Kidney epithelial cell (primary cell): ENCODE data around the gene PPP2R3A. TPM values are rescaled to one million over a fixed set of nuclear protein-coding genes. Genes with fewer than 3 reads are reported as not detected.

Experiments
- DNase-seq: peaks from one replicate; pipeline ENCODE4 v3.0.0-alpha.2; 2010; ENCODE audit warnings: low read depth
- H3K27me3 ChIP-seq: 2 replicates; pipeline ENCODE4 v1.6.0; 2011; ENCODE audit warnings: low read length; ENCODE audit not compliant: control insufficient read depth, insufficient read depth
- H3K36me3 ChIP-seq: 2 replicates; pipeline ENCODE4 v1.5.1; 2011; ENCODE audit warnings: low read length; ENCODE audit not compliant: control insufficient read depth, insufficient read depth
- H3K4me3 ChIP-seq: 2 replicates; pipeline ENCODE4 v1.5.1; 2011; ENCODE audit warnings: low read depth, mild to moderate bottlenecking, control low read depth, low read length
- total RNA-seq: library from RNA; depleted of rRNA; stranded (reverse); fragments of >200 nt; gene quantifications from 2 replicates; pipeline ENCODE4 v1.2.3, GENCODE V29; 2015
- TF ChIP-seq, protein P1 (sequence below): IDR thresholded peaks from 2 replicates; pipeline ENCODE4 v1.5.1; 2011; ENCODE audit warnings: mild to moderate bottlenecking, moderate library complexity, low read length, control low read depth, inconsistent platforms; ENCODE audit not compliant: insufficient read depth, poor library complexity, severe bottlenecking

The PPP2R3A gene, protein sequence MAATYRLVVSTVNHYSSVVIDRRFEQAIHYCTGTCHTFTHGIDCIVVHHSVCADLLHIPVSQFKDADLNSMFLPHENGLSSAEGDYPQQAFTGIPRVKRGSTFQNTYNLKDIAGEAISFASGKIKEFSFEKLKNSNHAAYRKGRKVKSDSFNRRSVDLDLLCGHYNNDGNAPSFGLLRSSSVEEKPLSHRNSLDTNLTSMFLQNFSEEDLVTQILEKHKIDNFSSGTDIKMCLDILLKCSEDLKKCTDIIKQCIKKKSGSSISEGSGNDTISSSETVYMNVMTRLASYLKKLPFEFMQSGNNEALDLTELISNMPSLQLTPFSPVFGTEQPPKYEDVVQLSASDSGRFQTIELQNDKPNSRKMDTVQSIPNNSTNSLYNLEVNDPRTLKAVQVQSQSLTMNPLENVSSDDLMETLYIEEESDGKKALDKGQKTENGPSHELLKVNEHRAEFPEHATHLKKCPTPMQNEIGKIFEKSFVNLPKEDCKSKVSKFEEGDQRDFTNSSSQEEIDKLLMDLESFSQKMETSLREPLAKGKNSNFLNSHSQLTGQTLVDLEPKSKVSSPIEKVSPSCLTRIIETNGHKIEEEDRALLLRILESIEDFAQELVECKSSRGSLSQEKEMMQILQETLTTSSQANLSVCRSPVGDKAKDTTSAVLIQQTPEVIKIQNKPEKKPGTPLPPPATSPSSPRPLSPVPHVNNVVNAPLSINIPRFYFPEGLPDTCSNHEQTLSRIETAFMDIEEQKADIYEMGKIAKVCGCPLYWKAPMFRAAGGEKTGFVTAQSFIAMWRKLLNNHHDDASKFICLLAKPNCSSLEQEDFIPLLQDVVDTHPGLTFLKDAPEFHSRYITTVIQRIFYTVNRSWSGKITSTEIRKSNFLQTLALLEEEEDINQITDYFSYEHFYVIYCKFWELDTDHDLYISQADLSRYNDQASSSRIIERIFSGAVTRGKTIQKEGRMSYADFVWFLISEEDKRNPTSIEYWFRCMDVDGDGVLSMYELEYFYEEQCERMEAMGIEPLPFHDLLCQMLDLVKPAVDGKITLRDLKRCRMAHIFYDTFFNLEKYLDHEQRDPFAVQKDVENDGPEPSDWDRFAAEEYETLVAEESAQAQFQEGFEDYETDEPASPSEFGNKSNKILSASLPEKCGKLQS (N-terminal part only)
- 14.3 and 15.1 TPM in 2 replicates for total RNA-seq

DNA sequence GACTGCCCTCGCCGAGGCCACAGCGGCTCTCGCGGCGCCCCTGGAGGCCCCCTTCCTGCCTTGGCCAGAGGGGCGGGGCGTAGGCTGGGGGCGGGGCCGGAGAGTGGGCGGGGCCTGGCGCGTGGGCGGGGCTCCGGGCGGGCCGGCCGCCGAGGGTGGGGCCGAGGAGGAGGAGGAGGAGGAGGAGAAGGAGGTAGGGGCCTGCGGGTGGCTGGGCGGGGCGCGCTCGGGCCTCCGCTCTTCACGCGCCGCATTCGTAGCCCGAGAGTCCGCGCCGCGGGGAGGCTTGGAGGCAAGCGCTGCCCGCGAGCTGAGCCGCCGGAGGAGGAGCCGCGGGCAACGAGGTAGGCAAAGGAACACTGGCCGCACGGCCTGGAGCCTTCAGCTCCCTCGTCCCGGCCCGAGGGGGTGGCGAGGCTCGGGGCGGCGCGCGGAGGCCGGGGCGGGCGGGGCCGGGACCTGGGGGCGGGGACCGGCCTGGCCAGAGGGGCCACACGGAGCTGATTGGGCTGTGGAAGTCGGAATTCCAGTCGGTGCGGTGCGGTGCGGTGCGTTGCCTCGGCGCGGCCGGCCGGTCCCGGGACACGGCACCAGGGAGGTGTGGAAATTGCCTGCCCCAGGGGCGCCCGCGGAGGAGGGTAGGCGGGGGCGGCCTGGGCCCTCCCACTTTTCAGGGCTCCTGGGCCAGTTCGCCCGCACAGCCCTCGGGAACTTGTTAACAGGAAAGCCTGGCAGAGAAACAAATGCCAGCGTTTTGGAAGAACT is at the start of gene PPP2R3A:
Gene PPP2R3A, plus strand, starts transcription at position 223 of the 765 bp plus-strand sequence. CDS start 35,771 bp downstream, outside the sequence.
- peak; percentile 34 for DNase-seq
- Histone ChIP-seq H3K27me3 (no peaks in the 10 kb centered on the region), H3K36me3 (no peaks in the 10 kb centered on the region), H3K4me3 (peak within 1 kb of the TSS; percentile 49)
- TF ChIP-seq, protein P1, sequence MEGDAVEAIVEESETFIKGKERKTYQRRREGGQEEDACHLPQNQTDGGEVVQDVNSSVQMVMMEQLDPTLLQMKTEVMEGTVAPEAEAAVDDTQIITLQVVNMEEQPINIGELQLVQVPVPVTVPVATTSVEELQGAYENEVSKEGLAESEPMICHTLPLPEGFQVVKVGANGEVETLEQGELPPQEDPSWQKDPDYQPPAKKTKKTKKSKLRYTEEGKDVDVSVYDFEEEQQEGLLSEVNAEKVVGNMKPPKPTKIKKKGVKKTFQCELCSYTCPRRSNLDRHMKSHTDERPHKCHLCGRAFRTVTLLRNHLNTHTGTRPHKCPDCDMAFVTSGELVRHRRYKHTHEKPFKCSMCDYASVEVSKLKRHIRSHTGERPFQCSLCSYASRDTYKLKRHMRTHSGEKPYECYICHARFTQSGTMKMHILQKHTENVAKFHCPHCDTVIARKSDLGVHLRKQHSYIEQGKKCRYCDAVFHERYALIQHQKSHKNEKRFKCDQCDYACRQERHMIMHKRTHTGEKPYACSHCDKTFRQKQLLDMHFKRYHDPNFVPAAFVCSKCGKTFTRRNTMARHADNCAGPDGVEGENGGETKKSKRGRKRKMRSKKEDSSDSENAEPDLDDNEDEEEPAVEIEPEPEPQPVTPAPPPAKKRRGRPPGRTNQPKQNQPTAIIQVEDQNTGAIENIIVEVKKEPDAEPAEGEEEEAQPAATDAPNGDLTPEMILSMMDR, result no peak

DNA sequence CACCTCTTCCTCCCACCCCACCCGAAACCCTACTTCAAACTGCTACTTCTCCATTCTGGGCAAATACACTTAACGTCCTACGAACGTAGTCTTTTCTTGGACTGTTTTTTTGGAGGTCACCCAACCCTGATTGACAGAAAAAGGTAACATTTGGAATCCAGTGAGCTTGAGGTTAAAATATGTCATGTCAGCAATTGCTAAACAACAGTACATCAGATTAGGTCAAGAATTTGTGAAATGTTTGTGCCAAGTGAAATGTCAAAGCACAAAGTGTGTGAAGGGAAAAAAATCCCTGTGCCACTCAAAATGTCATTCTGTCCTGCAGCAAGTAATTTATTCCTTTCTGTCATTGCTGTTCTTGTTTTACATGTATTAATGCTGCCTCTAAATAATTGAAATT is 49.2 kb upstream of the PPP2R3A start:
- no peak for DNase-seq
- TF ChIP-seq, protein P1, result no peak
- H3K27me3 ChIP-seq, result no peaks in the 10 kb centered on the region
- no peaks in the 10 kb centered on the region for H3K36me3 ChIP-seq
- no peak overlapping the region for H3K4me3 ChIP-seq

DNA sequence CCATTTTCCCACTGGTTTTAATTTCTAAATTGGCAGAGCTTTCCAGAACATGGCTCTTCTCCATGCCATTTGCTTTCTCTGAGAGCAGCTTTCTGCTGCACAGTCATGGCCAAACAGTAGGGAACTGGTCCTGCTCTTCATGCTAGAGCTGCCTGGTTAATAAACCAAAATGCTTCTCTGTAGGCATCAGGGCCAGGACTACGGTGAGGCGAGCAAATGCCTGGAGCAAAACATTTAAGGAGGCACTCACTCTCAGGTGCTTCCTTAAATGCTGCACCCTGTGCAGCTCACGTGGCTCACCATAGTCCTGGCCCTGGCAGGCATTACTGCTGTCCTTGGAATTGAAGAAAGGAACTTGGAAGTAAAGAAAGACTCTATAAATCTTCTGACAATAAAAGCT is 48.5 kb upstream of the PPP2R3A start:
- DNase-seq, result no peak

DNA sequence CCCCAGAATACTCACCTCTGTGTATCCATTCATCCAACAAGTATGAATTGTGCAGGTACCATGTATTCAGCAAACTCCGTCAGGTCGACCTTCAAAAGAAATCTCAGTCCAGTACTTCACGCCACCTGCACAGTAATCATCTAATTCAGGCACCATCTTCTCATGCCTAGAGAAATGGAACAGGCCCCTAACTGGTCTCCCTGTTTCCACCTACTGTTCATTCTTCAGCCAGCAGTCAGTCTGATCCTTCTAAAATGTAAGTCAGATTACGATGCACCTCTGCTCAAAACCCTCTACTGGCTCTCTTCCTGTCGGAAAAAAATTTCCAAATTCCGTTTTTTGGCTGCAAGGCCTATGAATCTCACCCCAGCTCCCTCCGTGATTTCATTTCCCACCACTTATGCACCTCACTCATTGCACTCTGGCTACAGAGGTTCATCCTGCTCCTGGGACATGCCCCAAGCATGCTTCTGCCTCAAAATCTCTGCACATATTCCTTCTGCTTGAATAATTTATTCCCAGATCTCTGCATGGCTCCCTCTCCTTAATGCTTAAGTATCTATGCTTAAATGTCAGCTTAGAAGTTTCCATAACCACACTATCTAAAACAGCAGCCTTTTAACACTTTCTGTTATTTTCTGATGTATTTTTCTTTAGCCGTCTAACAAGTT is 47.5 kb upstream of the PPP2R3A start:
- no peak for DNase-seq
- TF ChIP-seq, protein P1, result no peak

More for the DNA sequence above, 48.5 kb upstream of the PPP2R3A start:
- no peak overlapping the region for H3K4me3 ChIP-seq
- H3K27me3 ChIP-seq, result no peaks in the 10 kb centered on the region
- H3K36me3 ChIP-seq, result no peaks in the 10 kb centered on the region
- TF ChIP-seq, protein P1, result no peak

DNA sequence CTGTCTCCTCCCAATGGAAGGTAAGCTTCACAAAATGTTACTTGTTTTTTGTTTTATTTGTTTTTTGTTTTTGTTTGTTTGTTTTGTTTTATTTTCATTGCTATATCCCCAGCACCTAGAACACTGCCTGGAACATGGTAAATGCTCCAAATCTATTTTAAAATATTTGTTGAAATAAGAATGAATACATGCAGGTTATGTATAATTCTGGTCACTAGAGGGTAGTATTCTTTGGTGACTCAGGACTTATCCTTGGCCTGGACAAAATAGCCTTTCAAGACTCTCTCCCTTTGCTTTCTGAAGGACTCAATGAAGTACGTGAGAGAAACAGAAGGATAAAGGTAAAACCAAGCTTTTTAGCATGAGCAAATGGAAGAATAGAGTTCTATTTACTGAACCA is 46.9 kb upstream of the PPP2R3A start:
- Histone ChIP-seq H3K4me3 (no peak overlapping the region), H3K36me3 (no peaks in the 10 kb centered on the region), H3K27me3 (no peaks in the 10 kb centered on the region)
- TF ChIP-seq, protein P1, result peak; percentile 41
- no peak for DNase-seq

More for the DNA sequence above, 47.5 kb upstream of the PPP2R3A start:
- H3K27me3 ChIP-seq, result no peaks in the 10 kb centered on the region
- H3K4me3 ChIP-seq, result no peak overlapping the region
- H3K36me3 ChIP-seq, result no peaks in the 10 kb centered on the region
